Measurements from ENCODE around the gene NTN1. TPM values are rescaled to one million over a fixed set of nuclear protein-coding genes. Genes with fewer than 3 reads are reported as not detected.
A peak's percentile ranks its signal among the peaks of the same experiment; 100 is the strongest.

The NTN1 gene
- total RNA-seq, 4 donors from 2014 or later, result 3.3 to 19.2 (median 10.4) TPM

DNA sequence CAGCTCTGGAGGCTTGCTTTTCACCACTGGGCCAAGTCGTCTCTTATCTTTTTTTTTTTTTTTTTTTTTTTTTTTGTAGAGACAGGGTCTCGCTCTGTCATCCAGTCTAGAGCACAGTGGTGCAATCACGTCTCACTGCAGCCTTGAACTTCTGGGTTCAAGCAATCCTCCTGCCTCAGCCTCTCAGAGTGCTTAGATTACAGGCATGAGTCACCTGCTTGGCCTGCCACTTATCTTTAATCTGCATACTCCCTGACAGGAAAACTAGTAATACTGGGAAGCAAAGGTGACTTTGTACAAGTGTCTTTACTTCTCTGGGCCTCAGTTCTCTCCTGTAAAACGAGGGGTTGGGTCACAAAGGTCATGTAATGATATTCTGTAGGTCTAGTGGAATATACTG is 15.0 kb downstream of the NTN1 start:
- Histone ChIP-seq H3K36me3 (no peaks in the 10 kb centered on the region), H3K4me3 (no peak overlapping the region), H3K27ac (no peak overlapping the region), H3K27me3 (no peaks in the 10 kb centered on the region), H3K9me3 (no peaks in the 10 kb centered on the region), H3K4me1 (no peaks in the 10 kb centered on the region)
- TF ChIP-seq, protein P1, sequence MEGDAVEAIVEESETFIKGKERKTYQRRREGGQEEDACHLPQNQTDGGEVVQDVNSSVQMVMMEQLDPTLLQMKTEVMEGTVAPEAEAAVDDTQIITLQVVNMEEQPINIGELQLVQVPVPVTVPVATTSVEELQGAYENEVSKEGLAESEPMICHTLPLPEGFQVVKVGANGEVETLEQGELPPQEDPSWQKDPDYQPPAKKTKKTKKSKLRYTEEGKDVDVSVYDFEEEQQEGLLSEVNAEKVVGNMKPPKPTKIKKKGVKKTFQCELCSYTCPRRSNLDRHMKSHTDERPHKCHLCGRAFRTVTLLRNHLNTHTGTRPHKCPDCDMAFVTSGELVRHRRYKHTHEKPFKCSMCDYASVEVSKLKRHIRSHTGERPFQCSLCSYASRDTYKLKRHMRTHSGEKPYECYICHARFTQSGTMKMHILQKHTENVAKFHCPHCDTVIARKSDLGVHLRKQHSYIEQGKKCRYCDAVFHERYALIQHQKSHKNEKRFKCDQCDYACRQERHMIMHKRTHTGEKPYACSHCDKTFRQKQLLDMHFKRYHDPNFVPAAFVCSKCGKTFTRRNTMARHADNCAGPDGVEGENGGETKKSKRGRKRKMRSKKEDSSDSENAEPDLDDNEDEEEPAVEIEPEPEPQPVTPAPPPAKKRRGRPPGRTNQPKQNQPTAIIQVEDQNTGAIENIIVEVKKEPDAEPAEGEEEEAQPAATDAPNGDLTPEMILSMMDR (IDR thresholded peaks at IDR 0.05), result no peak
- no peak for TF ChIP-seq POLR2A (IDR thresholded peaks at IDR 0.05)
- DNase-seq, result no peak
- intact Hi-C loops (cut with DNase I; ENCODE audit: low total_unique reads), result no loop called here

DNA sequence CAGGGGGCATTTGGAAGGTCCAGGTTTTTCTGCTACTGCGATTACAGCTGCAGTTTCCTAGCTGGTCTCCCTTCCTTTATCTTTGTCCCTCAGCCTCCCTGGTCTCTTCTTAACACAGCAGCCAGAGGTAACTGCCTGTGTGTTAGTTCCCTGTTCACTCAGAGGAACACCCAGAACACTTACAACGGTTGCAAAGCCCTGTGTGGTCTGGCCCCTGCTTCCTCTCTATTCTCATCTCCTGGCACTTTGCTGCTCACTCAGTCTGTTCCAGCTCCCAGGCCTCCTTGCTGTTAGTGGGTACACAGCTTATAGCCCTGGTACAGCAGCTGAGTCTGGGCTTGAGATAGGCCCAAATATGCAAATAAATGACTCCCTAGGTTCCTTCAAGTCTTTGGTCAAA is 16.4 kb downstream of the NTN1 start:
- Histone ChIP-seq H3K4me1 (no peaks in the 10 kb centered on the region), H3K9me3 (no peaks in the 10 kb centered on the region), H3K27me3 (no peaks in the 10 kb centered on the region), H3K27ac (no peak overlapping the region), H3K36me3 (no peaks in the 10 kb centered on the region), H3K4me3 (no peak overlapping the region)
- intact Hi-C loops (cut with DNase I; ENCODE audit: low total_unique reads), result no loop called here
- TF ChIP-seq POLR2A (IDR thresholded peaks at IDR 0.05), result no peak
- TF ChIP-seq, protein P1 (IDR thresholded peaks at IDR 0.05), result no peak
- no peak for DNase-seq

DNA sequence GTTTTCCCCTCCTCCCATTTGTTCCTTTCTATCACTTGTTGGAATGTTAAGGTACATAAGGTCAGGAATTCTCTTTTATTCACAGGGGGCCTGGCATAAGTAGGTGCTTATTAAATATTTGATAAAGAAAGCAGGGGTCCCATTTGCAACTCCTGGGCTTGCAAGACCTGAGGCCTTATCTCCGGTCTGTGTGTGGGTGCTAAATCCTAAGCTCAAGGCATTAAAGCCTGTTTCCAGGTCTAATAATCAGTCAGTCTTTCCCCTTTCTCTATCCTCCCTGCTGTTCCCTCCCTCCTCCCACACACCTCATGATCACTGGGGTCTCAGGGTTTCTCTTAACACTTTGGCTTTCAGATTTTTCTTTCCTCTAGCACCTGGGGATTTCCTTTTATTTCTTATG is 17.1 kb downstream of the NTN1 start:
- TF ChIP-seq, protein P1 (IDR thresholded peaks at IDR 0.05), result no peak
- no peak for TF ChIP-seq POLR2A (IDR thresholded peaks at IDR 0.05)

DNA sequence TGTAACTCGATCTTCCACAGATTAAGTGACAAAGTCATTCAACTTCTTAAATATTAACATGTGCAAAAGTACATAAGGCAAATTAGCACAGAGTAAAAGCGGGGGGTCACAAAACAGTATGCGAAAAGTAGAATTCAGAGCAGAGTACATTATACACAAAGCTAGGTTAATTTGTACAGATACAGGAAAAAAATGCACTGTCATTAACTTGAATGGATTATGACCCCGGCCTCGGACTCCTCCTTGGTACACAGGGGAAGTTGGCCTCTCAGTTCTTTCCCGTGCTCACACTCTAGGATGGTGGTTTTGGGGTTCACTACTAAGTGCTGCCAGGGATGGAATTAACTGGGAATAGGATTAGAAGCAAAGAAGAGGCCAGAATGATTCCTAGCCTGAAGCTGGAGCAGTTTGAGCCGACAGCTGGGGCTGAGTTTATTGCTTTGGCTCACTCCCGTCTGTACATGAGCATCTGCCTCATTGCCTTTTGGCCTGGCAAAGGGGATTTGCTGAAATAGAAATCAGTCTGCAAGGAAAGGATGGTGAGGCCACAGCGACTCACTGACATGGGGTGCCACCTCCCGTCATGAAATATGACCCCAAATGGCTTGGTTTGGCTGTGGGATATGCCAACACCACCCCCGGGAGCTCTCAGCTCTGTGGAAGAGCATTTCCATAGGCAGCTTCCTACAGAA is 23.6 kb downstream of the NTN1 start:
- peaks cover 0 to 5% of the 10 kb centered on the region in 2 donors for H3K4me1 ChIP-seq
- intact Hi-C loops (cut with DNase I; ENCODE audit: low total_unique reads), result no loop called here
- peak; percentile 20 to 28 for DNase-seq
- H3K4me3 ChIP-seq, result no peak overlapping the region
- no peaks in the 10 kb centered on the region for H3K36me3 ChIP-seq
- H3K27ac ChIP-seq, result peak overlapping the region; percentile 37 to 66
- no peak for TF ChIP-seq POLR2A (IDR thresholded peaks at IDR 0.05)
- TF ChIP-seq, protein P1 (IDR thresholded peaks at IDR 0.05), result no peak
- H3K9me3 ChIP-seq, result no peaks in the 10 kb centered on the region
- H3K27me3 ChIP-seq, result no peaks in the 10 kb centered on the region

More for the DNA sequence above, 17.1 kb downstream of the NTN1 start:
- Histone ChIP-seq H3K27me3 (no peaks in the 10 kb centered on the region), H3K9me3 (no peaks in the 10 kb centered on the region), H3K4me1 (no peaks in the 10 kb centered on the region), H3K4me3 (no peak overlapping the region), H3K27ac (no peak overlapping the region), H3K36me3 (no peaks in the 10 kb centered on the region)
- no peak for DNase-seq
- intact Hi-C loops (cut with DNase I; ENCODE audit: low total_unique reads), result no loop called here

DNA sequence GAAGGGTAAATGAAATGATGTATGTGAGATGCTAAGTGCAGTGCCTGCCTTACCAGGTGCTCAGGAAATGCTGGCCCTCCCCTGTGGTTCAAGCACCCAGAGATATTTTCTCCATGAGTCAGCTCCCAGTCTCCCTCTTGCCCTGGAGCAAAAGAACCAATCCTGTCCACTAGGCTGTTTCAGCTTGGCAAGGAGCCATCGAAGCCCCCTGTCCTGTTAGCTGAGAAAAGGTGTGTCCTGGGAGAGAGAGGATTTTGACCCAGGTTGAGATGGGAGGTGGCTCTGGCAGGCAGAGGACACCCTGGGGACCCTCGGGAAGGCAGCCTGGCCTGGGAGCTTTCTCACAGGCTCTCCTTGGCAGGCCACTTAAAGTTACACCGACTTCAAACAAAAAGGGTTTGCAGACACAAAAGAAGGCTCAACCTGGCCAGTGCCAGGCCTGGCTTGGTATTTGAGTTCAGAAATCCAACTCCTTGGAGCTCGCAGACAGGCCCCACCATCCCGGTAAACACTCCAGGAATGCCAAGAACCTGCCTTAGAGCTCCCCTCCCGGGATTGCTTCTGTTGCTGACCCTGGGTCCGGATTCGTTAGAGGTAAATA is 29.6 kb downstream of the NTN1 start:
- Histone ChIP-seq H3K36me3 (no peaks in the 10 kb centered on the region), H3K27me3 (no peaks in the 10 kb centered on the region), H3K9me3 (no peaks in the 10 kb centered on the region), H3K4me1 (no peaks in the 10 kb centered on the region), H3K27ac (no peak overlapping the region), H3K4me3 (no peak overlapping the region)
- DNase-seq, result no peak
- intact Hi-C loops (cut with DNase I; ENCODE audit: low total_unique reads), result no loop called here
- no peak for TF ChIP-seq POLR2A (IDR thresholded peaks at IDR 0.05)
- TF ChIP-seq, protein P1 (IDR thresholded peaks at IDR 0.05), result no peak

Measured in uterus (tissue), 4 donors.